ENCODE results near the gene DLG4.

DNA sequence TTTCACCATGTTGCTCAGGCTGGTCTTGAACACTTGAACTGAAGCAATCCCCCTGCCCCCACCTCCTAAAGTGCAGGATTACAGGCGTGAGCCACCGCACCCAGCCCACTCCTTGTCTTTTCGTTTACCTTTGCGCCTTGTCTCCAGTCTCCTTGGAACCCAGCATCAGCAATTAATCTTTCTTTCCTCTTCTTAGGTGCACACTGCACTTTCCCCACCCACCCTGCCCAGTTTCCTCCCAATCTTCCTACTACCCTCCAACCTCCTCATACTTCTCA is 44.1 kb upstream of the DLG4 start:
- TF ChIP-seq, protein P1, sequence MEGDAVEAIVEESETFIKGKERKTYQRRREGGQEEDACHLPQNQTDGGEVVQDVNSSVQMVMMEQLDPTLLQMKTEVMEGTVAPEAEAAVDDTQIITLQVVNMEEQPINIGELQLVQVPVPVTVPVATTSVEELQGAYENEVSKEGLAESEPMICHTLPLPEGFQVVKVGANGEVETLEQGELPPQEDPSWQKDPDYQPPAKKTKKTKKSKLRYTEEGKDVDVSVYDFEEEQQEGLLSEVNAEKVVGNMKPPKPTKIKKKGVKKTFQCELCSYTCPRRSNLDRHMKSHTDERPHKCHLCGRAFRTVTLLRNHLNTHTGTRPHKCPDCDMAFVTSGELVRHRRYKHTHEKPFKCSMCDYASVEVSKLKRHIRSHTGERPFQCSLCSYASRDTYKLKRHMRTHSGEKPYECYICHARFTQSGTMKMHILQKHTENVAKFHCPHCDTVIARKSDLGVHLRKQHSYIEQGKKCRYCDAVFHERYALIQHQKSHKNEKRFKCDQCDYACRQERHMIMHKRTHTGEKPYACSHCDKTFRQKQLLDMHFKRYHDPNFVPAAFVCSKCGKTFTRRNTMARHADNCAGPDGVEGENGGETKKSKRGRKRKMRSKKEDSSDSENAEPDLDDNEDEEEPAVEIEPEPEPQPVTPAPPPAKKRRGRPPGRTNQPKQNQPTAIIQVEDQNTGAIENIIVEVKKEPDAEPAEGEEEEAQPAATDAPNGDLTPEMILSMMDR (tag by site-specific recombination; IDR thresholded peaks at IDR 0.05), result no peak
- TF ChIP-seq ZFP3 (tag by site-specific recombination; IDR thresholded peaks at IDR 0.05; ENCODE audit: low read depth) (no peak), FEZF1 (tag by site-specific recombination; IDR thresholded peaks at IDR 0.05) (no peak), YY1 (tag by site-specific recombination; IDR thresholded peaks at IDR 0.05) (no peak)

Measured in HEK293 (cell line).